NCI-H82 treated with DMSO at 0.1 percent for 48 hours (cell line): ENCODE data around the gene PRCP.

ENCODE experiments used
- DNase-seq: peaks from one replicate; lab custom pipeline; 2025; ENCODE audit not compliant: unreplicated experiment; lab: John Stamatoyannopoulos, UW

The PRCP gene

DNA sequence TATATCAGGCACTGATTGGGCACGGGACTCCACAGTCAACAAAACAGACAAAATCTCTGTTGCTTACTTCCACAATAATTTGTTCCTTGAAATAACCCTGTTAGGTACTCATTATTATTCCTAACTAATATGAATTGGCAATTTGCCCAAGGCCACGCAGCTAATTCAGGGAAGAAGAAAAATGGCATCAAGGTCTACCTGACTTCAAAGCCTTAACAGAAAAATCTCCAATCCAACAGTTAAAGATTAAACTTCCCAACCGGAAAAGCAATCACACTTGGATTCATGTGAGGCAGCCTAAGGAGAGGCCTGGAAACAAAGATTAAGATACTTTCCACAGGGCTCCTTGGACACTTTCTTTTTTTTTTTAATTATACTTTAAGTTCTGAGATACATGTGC lies 68.9 kb downstream of the PRCP start:
- no peak for DNase-seq

GRCh38 chr11:82830746-82831145 lies 69.5 kb downstream of the PRCP start:
- no peak for DNase-seq

DNA sequence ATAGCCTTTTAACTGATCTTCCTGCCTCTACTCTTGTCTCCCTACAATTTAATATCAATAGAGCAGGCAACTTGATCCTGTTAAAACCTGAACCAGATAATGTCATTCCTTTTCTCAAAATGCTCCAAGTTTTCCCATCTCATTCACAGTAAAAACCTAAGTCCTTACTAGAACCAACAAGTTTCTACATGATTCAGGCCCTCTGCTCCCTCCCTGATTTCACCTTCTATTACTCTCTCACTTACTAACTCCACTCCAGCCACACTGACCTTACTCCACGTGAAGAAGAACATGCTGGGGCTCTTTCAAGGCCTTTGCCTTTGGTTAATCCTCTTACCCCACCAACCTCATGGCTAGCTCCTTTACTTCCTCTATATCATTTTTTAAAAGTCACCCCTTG lies 71.1 kb downstream of the PRCP start:
- no peak for DNase-seq

DNA sequence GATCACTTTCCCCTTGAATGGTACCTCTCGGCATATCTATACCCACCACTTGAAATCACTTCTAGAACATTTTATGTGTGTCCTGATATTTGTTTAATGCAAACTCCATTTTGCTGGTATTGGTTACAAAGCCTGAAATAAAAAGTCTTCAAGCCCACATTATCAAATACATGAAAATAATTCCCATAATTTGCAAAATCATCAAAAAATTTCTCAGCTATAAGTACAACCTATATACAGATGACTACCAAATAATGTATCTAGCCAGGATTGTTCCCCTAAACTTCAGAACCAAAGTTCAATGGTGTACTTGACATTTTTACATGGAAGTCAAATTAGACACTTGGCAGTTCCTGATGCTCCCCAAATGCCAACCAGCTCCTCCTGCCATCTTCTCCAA lies 71.8 kb downstream of the PRCP start:
- no peak for DNase-seq

- DNase-seq = no peak
Observed at GRCh38 chr11:82826526-82826925, 73.7 kb downstream of the PRCP start.

- no peak for DNase-seq
Observed at GRCh38 chr11:82823647-82824619, 76.3 kb downstream of the PRCP start.

GRCh38 chr11:82818409-82819043 lies 81.7 kb downstream of the PRCP start:
- DNase-seq = no peak

DNA sequence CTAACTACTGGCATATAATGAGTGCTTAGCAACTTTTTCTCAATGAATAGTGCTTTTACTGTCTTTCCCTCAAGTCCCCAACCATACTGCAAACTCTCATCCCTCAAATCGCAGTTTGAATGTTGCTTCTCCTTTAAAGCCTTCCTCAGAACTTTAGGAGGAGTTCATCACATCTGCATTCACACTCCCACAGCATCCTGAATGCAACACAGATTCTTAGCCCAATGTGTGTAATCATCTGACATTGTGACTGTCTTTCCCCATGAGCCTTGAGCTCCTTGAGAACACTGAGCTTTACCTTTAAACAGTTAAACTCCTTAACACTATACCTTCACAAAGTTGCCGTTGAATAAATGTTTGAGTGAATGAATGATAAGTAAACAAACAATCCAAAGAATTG lies 84.8 kb downstream of the PRCP start:
- no peak for DNase-seq

- peak; percentile 77 for DNase-seq
Observed at GRCh38 chr11:82814379-82814778, 85.9 kb downstream of the PRCP start.

- no peak for DNase-seq
Observed at GRCh38 chr11:82811369-82811768, 88.9 kb downstream of the PRCP start.

DNA sequence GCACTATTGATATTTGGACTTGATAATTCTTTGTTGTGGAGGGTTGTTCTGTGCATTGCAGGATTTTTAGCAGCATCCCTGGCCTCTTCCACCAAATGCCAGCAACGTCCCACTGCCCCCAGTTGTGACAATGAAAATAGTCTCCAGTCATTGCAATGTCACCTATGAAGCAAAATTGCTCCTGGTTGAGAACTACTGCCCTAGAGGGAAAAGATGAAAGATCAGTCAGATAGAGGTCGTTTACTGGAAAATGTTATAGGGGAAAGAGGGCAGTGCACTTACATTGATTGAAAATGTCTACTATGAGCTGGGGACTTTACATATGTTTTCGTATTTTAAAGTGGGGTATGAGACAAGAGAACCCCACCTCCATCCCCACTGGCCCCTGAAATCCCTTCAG lies 89.5 kb downstream of the PRCP start:
- no peak for DNase-seq

DNA sequence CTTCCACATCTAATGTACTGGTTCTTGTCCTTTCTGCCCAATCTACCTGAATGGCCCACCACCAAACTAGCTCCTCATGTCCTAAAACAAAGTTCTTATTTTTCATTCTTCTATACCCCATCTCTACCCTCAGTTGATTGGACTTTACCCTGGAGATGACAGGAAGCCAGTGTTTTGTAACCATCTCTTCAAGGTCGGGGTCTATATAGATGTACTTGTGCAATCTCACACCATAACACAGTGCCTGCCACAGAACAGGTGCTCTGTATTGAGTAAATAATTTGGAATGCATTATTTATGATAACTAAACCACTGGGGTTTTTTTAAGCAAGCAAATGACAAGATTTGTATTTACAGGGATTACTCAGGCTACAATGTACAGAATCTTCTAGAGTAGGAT lies 89.9 kb downstream of the PRCP start:
- no peak for DNase-seq

- DNase-seq = no peak
Observed at GRCh38 chr11:82807646-82808045, 92.6 kb downstream of the PRCP start.

DNA sequence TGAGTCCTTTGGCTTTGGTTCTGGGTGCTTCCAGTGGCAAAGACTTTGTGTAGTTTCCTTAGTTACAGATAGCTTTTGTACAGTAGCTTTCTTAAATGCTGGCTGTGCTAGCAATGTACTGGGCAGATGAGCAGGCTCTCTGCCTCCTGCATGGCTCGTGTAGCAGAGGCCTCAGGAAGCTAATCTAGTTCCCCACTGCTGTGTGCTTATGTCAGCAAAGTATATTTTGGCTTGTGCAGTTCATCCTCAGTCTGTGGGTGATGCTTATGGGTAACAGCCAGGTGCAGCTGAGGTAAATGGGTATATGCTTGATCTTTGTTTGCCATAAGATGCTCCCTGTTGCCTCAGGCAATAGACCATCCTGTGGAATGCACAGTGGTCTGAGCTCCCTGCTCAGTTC lies 97.5 kb downstream of the PRCP start:
- DNase-seq = no peak

DNA sequence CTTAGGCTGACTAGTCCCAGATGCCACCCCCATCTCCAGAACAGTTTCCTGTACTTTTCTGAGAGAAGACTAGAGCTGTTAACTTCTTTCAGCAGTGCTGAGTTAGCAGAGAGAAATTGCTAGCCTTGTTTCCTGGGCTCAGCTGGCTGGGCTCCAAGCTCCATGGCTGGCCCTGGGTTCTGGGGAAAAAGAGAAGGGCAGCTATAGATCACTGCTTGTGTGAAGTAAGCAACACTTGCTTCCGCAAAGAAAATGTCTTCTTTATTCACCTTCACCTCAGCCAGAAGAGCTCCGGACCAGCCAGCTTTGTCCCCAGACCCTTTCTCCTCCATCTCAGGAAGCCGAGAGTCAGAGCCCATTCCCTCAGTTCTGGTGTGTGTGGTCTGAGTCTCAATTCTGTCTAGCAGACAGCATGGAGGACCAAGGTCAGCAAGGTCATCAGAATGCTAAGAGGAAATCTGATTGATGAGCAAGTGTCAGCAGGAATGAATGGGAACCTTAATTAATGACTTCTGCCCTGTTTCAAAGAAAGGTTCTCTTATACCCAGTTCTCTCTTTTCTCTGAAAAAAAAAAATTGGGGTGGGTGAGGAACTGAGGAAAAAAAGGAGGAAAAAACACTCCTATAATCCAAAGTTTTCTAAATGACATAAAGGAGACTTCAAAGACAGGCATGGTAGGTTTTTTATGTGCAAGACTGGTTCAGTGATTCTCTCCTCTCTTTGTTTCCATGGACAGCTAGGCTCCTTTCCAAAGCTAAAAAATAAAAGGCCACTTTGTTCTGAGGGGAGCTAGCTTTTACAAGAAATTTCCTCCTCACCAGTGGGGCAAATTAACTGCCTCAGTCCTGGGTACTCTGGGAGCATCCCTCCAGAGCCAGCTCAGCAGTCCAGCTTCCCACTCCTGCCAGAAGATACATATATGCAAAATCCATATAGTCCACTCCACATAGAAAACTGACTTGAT lies 103.0 kb downstream of the PRCP start:
- DNase-seq = no peak

DNA sequence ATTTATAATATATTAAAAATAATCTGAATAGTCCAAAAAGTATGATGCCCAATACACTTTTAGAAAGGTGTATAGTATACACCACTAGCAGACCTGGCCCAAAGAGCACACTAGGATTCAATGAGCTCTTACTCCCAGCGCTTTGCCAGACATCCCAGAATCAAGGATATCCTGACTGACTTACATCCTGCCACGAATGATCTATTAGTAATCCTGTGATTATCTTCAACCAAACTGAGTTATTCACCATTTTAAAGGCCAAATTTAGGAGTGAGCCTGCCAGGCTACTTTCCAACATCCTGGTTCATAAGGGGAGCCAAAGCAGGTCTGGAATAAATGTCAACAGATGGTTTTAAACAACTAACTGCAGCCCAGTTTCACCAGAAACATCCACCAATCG lies 105.7 kb downstream of the PRCP start:
- DNase-seq = no peak

GRCh38 chr11:82792822-82793569 lies 107.2 kb downstream of the PRCP start:
- DNase-seq = no peak

DNA sequence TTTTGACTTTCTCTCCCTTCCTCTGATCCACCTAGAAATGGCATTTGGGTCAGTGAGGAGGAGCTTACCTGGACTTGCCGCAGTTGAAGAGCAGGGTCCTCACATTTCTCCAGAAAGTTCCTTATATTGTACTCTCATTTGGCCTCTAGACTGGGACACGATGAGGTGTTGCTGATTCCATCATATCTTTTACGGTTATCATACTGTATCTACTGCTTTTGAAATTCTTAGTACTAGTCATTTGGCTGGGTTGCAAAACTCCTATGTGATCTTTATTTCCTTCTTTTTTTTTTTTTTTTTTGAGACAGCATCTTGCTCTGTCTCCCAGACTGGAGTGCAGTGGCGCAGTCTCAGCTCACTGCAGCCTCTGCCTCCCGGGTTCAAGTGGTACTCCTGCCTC lies 107.9 kb downstream of the PRCP start:
- DNase-seq = no peak

- no peak for DNase-seq
Observed at GRCh38 chr11:82791779-82792178, 108.5 kb downstream of the PRCP start.

DNA sequence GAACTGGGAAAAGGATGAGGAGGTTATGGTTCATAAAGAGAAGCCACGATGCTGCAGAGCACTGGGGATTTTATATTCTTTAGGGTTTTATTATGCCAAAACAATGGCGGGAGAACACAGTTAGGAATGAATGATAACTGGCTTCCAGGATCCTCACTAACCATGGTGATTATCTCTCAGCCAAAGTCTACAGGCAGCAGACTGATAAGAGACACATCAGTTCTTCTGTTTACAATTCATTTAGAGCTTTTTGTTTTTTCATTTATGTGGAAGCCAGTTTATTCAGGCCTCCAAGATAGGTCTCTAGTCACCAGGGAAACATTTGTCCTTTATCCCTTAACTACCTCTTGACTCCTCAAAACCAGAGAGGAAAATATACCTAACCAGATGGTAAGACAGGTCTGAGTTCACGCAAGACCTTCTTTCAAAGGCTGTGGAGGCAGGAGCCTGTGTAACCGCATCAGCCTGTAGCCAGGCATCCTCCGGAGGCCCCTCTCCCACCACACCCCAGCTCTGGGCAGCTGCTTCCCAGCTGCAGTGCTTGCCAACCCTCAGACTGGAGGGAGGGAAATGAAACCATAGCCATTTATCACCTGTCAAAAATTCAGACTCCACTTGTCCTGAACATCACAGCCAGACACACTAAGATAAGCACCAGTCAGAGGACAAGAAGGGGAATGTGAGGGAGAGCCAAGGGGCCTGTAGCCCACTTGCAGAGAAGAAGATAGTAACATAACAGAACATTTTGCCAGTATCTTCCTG lies 109.3 kb downstream of the PRCP start:
- no peak for DNase-seq
